Pancreas (tissue), 10 donors: Measurements from ENCODE around the gene PRKCZ. TPM values are rescaled to one million over a fixed set of nuclear protein-coding genes. Genes with fewer than 3 reads are reported as not detected.

Experiments used
- ATAC-seq, 4 donors: fragments of 200-7000 bp; cut with Tn5 transposase; one replicate each; pipeline versions ENCODE4 v1.8.0 to v1.9.1; 2020; ENCODE audit warnings: mild to moderate bottlenecking in 4 of 4, moderate library complexity in 4 of 4
- DNase-seq, 6 donors: peaks; one replicate each; pipeline ENCODE4 v3.0.0-alpha.2; 2020
- FAIRE-seq: peaks from 2 replicates; lab custom pipeline; 2012; peaks lifted over from hg19 to GRCh38; lab: Jason Lieb, UNC
- H3K27ac ChIP-seq, 4 donors: fragments of 200-600 bp; sonication (generic); 1 replicate in 3 of 4; 2 replicates in 1 of 4; pipeline versions ENCODE4 v1.5.0 to v1.8.0; 2020
- H3K27me3 ChIP-seq, 4 donors: fragments of 200-600 bp; one replicate each; pipeline ENCODE4 v1.8.0; 2021
- H3K36me3 ChIP-seq, 3 donors: fragments of 200-600 bp; sonication (generic) in 1 of 3; one replicate each; pipeline versions ENCODE4 v1.5.0 to v1.8.0; 2020 to 2021
- H3K4me1 ChIP-seq, 3 donors: fragments of 200-600 bp; one replicate each; pipeline ENCODE4 v1.8.0; 2021
- H3K4me3 ChIP-seq, 4 donors: fragments of 200-600 bp; sonication (generic) in 2 of 4; one replicate each; pipeline versions ENCODE4 v1.5.0 to v1.8.0; 2020 to 2021
- H3K9me3 ChIP-seq, 4 donors: fragments of 200-600 bp; one replicate each; pipeline ENCODE4 v1.8.0; 2021
- WGBS, 2 donors: extraction: QIAGEN DNeasy Blood & Tissue Kit; methylation state at CpG; one replicate each; pipeline ENCODE4 v1.1.7; 2013; 5-methylcytosine and 5-hydroxymethylcytosine counted together
- intact Hi-C, 3 donors: fragments of 100-400 bp; cut with DNase I; formaldehyde crosslinking; loops; one replicate each; pipeline versions ENCODE4 v1.11.1 to v1.14.2; 2022
- polyA plus RNA-seq, 2 donors: library from polyadenylated mRNA; stranded (reverse); fragments of 200-250 nt; gene quantifications; one replicate each; pipeline ENCODE4 v1.2.3, GENCODE V29; 2013
- total RNA-seq, 6 donors: library from RNA; stranded (reverse); fragmentation: NEBNext Ultra II Directional in 4 of 6; extraction: Animal tissue kit (Norgen Biotek cat#: 25700) in 4 of 6; gene quantifications; one replicate each; pipeline versions ENCODE4 v1.2.1 to v1.2.4, GENCODE V29; 2021 to 2023
- TF ChIP-seq, protein P1 (sequence below), 4 donors: fragments of 200-600 bp; sonication (generic) in 3 of 4; IDR thresholded peaks; one replicate each; pipeline versions ENCODE4 v1.5.0 to v1.8.0; 2021; ENCODE audit warnings: antibody characterized with exemption in 4 of 4
- donor health status: healthy with polysubstance abuse.
- donor health status: DM: no; HTN: no; CAD: no; lungs with moderate emphysema.
- donor health status: DM: no; HTN: no; CAD: no.
- donor health status: control.
- donor health status: control.
- donor health status: Bipolar disorder and iron deficiency.
- donor health status: DM: yes; HTN: yes; CAD: no.
- donor health status: DM: no; HTN: no; CAD: no.
- donor health status: DM: no; HTN: no; CAD: no.
- donor health status: DM: yes; HTN: yes; CAD: no.

The PRKCZ gene
- total and polyA plus RNA-seq, 8 donors, result 9.8 to 27.4 (median 17.1) TPM

- peak overlapping the region; percentile 69 to 89 (median 77) for H3K27ac ChIP-seq
- no peaks in the 10 kb centered on the region for H3K27me3 ChIP-seq
- DNase-seq, result peak; percentile 85 to 95 (median 90)
- ATAC-seq, result peak; percentile 70 to 79 (median 74)
- no peaks in the 10 kb centered on the region for H3K36me3 ChIP-seq
- TF ChIP-seq, protein P1, sequence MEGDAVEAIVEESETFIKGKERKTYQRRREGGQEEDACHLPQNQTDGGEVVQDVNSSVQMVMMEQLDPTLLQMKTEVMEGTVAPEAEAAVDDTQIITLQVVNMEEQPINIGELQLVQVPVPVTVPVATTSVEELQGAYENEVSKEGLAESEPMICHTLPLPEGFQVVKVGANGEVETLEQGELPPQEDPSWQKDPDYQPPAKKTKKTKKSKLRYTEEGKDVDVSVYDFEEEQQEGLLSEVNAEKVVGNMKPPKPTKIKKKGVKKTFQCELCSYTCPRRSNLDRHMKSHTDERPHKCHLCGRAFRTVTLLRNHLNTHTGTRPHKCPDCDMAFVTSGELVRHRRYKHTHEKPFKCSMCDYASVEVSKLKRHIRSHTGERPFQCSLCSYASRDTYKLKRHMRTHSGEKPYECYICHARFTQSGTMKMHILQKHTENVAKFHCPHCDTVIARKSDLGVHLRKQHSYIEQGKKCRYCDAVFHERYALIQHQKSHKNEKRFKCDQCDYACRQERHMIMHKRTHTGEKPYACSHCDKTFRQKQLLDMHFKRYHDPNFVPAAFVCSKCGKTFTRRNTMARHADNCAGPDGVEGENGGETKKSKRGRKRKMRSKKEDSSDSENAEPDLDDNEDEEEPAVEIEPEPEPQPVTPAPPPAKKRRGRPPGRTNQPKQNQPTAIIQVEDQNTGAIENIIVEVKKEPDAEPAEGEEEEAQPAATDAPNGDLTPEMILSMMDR (IDR thresholded peaks at IDR 0.05), result peak; percentile 67 to 89 (median 86)
- intact Hi-C loops, result loop anchor here (5.0 to 10.0 kb wide), 4 partner anchors 117 to 420 kb away; no protein-coding TSS in a partner anchor
- H3K4me1 ChIP-seq, result peaks cover 11 to 46% (median 13%) of the 10 kb centered on the region in 3 donors
- H3K9me3 ChIP-seq, result no peaks in the 10 kb centered on the region
- H3K4me3 ChIP-seq, result peak overlapping the region; percentile 43 to 67 (median 52)
- WGBS, 2 donors, result 2 to 4% methylated on average over 19 to 35 of the region's 35 CpGs
- no peak for FAIRE-seq
Observed at GRCh38 chr1:2194898-2195673, 144.9 kb downstream of the PRKCZ start.

DNA sequence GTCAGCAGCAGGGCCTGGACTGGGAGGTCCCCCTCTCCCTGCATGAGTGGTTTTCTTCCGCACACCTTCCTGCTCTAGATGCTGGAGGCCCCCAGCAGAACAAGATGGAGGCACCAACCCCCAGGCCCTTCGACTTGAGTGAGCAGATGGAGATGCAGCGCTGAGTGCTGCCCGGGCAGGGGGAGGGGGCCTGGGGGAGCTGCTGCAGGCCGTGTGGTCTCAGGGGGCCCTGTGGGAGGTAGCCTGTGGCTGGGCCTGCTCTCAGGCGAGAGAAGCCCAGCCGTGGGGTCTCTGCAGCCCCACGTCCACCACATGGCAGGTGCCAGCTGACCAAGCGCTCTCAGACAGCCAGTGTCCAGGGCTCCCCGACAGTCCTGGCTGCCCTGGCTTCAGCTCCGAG lies 145.6 kb downstream of the PRKCZ start:
- H3K9me3 ChIP-seq, result no peaks in the 10 kb centered on the region
- FAIRE-seq (no peak), ATAC-seq (no peak), DNase-seq (peak in 2 of 6 donors; percentile 40 to 71)
- WGBS, 2 donors, result 71 to 72% methylated on average over 11 of the region's 11 CpGs
- intact Hi-C loops, result loop anchor here (2.0 to 10.0 kb wide), 5 partner anchors 117 to 419 kb away; no protein-coding TSS in a partner anchor
- H3K4me1 ChIP-seq, result peaks cover 11 to 44% (median 13%) of the 10 kb centered on the region in 3 donors
- H3K27ac ChIP-seq, result peak overlapping the region in 3 of 4 donors; percentile 69 to 89 (median 85)
- no peaks in the 10 kb centered on the region for H3K36me3 ChIP-seq
- H3K4me3 ChIP-seq, result no peak overlapping the region
- H3K27me3 ChIP-seq, result no peaks in the 10 kb centered on the region
- TF ChIP-seq, protein P1 (IDR thresholded peaks at IDR 0.05), result no peak

DNA sequence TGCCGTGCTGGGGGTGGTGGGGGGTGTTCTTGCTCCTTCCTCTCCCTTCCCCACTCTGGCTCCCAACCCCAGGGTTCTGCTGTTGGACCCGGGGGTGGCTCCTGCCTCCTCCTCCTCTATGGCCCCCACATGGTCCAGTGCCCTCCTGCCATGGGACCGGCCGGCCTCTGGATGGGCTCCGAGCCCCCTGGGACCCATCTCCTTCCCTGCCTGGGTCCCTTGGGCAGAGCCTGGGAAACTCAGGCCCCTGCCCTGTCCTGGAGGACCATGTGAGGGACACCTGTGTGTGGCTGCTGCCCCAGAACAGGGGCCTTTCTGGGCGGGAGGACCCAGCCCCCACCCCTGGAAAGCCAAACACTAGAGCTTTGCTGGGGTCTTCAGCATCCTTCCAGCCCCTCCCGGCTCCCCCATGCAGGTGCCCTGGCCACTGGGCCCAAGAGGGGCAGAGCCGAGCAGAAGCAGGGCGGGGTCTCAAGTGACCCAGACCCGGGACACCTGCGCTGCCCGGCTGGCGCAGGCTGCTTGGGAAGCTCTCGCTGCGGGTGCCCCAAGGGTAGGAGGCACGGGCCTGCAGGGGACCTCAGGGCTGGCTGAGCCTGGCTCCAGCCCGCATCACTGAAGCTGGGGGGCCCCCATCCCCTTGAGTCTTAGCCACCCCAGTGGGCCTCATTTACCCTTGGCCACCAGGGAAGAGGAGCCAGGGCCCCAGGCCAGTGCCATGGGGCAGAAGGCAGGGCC lies 146.9 kb downstream of the PRKCZ start:
- TF ChIP-seq, protein P1 (IDR thresholded peaks at IDR 0.05), result no peak
- H3K4me1 ChIP-seq, result peaks cover 8 to 31% (median 11%) of the 10 kb centered on the region in 3 donors
- no peak overlapping the region for H3K4me3 ChIP-seq
- FAIRE-seq (no peak), DNase-seq (peak in 2 of 6 donors; percentile 48 to 77), ATAC-seq (no peak)
- WGBS, 2 donors, result 74 to 76% methylated on average over 17 of the region's 17 CpGs
- no peaks in the 10 kb centered on the region for H3K27me3 ChIP-seq
- no peaks in the 10 kb centered on the region for H3K36me3 ChIP-seq
- H3K27ac ChIP-seq, result no peak overlapping the region
- no peaks in the 10 kb centered on the region for H3K9me3 ChIP-seq
- intact Hi-C loops, result loop anchor here (2.0 to 10.0 kb wide), 5 partner anchors 115 to 418 kb away; no protein-coding TSS in a partner anchor

- no peak for FAIRE-seq
- TF ChIP-seq, protein P1 (IDR thresholded peaks at IDR 0.05), result no peak
Observed at GRCh38 chr1:2197707-2198165, 147.5 kb downstream of the PRKCZ start.

More at GRCh38 chr1:2197707-2198165, 147.5 kb downstream of the PRKCZ start:
- Histone ChIP-seq H3K36me3 (no peaks in the 10 kb centered on the region), H3K4me3 (no peak overlapping the region), H3K9me3 (no peaks in the 10 kb centered on the region), H3K27ac (no peak overlapping the region), H3K27me3 (no peaks in the 10 kb centered on the region), H3K4me1 (peaks cover 6 to 27% (median 11%) of the 10 kb centered on the region in 3 donors)
- ATAC-seq (no peak), DNase-seq (peak in 1 of 6 donors; percentile 66)
- 74 to 85% methylated on average over 10 of the region's 10 CpGs for WGBS, 2 donors
- intact Hi-C loops, result loop anchor here (2.0 to 10.0 kb wide), 5 partner anchors 115 to 417 kb away; no protein-coding TSS in a partner anchor
